Parathyroid adenoma (tissue), 2 donors: ENCODE measurements around the gene WDR46.

Experiments used
- H2AFZ ChIP-seq: fragments of 300-600 bp; sonication (generic); one replicate; pipeline ENCODE4 v1.7.0; 2017; ENCODE audit warnings: antibody characterized with exemption, mild to moderate bottlenecking
- H3K27ac ChIP-seq: fragments of 300-600 bp; sonication (generic); one replicate; pipeline ENCODE4 v1.7.0; 2017
- H3K27me3 ChIP-seq: fragments of 300-600 bp; sonication (generic); one replicate; pipeline ENCODE4 v1.7.0; 2017; ENCODE audit warnings: low read length; ENCODE audit not compliant: control insufficient read depth, insufficient read depth
- H3K36me3 ChIP-seq: fragments of 300-600 bp; sonication (generic); one replicate; pipeline ENCODE4 v1.7.0; 2017; ENCODE audit warnings: low read length; ENCODE audit not compliant: control insufficient read depth, insufficient read depth
- H3K4me1 ChIP-seq: fragments of 300-600 bp; sonication (generic); one replicate; pipeline ENCODE4 v1.7.0; 2017; ENCODE audit warnings: control low read depth
- H3K4me2 ChIP-seq: fragments of 300-600 bp; sonication (generic); one replicate; pipeline ENCODE4 v1.7.0; 2017; ENCODE audit warnings: low read length
- H3K4me3 ChIP-seq: fragments of 300-600 bp; sonication (generic); one replicate; pipeline ENCODE4 v1.7.0; 2017; ENCODE audit warnings: low read depth, low read length
- H3K79me2 ChIP-seq: fragments of 300-600 bp; sonication (generic); one replicate; pipeline ENCODE4 v1.7.0; 2017; ENCODE audit warnings: control low read depth
- H3K9ac ChIP-seq: fragments of 300-600 bp; sonication (generic); one replicate; pipeline ENCODE4 v1.7.0; 2017; ENCODE audit warnings: mild to moderate bottlenecking
- H3K9me3 ChIP-seq: fragments of 300-600 bp; sonication (generic); one replicate; pipeline ENCODE4 v1.7.0; 2017; ENCODE audit warnings: low read length; ENCODE audit not compliant: control insufficient read depth
- CTCF ChIP-seq: fragments of 300-600 bp; sonication (generic); IDR thresholded peaks from one replicate; pipeline ENCODE4 v1.7.0; 2017; ENCODE audit warnings: antibody characterized with exemption, mild to moderate bottlenecking
- donor health status: primary hyperparathyroidism.

The WDR46 gene

GRCh38 chr6:33251395-33252012 is 37.5 kb downstream of the WDR46 start:
- H3K4me3 ChIP-seq = no peak overlapping the region
- no peak overlapping the region for H2AFZ ChIP-seq
- peaks cover 10% of the 10 kb centered on the region for H3K4me1 ChIP-seq
- H3K4me2 ChIP-seq = no peak overlapping the region
- no peak for TF ChIP-seq CTCF
- H3K36me3 ChIP-seq = no peaks in the 10 kb centered on the region
- no peak overlapping the region for H3K9ac ChIP-seq
- H3K27ac ChIP-seq = no peak overlapping the region
- H3K79me2 ChIP-seq = no peaks in the 10 kb centered on the region
- no peaks in the 10 kb centered on the region for H3K9me3 ChIP-seq
- no peaks in the 10 kb centered on the region for H3K27me3 ChIP-seq

GRCh38 chr6:33250731-33251130 is 38.3 kb downstream of the WDR46 start:
- Histone ChIP-seq H3K9me3 (no peaks in the 10 kb centered on the region), H3K4me1 (peaks cover 10% of the 10 kb centered on the region), H3K36me3 (no peaks in the 10 kb centered on the region), H3K4me3 (no peak overlapping the region), H3K4me2 (no peak overlapping the region), H3K27me3 (no peaks in the 10 kb centered on the region), H3K79me2 (no peaks in the 10 kb centered on the region), H3K9ac (no peak overlapping the region), H2AFZ (no peak overlapping the region), H3K27ac (no peak overlapping the region)
- TF ChIP-seq CTCF = no peak

- Histone ChIP-seq H3K9me3 (no peaks in the 10 kb centered on the region), H3K36me3 (no peaks in the 10 kb centered on the region)
- no peak for TF ChIP-seq CTCF
Measured at GRCh38 chr6:33249732-33250630, 39.1 kb downstream of the WDR46 start.

GRCh38 chr6:33248932-33249731 is 39.9 kb downstream of the WDR46 start:
- Histone ChIP-seq H3K27ac (peak overlapping the region; percentile 94), H3K9ac (peak overlapping the region; percentile 42), H3K4me1 (peaks cover 10% of the 10 kb centered on the region), H3K4me2 (peak overlapping the region; percentile 93), H3K36me3 (no peaks in the 10 kb centered on the region), H3K4me3 (peak overlapping the region; percentile 71), H3K9me3 (no peaks in the 10 kb centered on the region), H2AFZ (peak overlapping the region; percentile 89), H3K27me3 (no peaks in the 10 kb centered on the region), H3K79me2 (no peaks in the 10 kb centered on the region)
- TF ChIP-seq CTCF = peak; percentile 21

More at GRCh38 chr6:33249732-33250630, 39.1 kb downstream of the WDR46 start:
- Histone ChIP-seq H3K4me1 (peaks cover 10% of the 10 kb centered on the region), H3K27ac (peak overlapping the region; percentile 94), H3K9ac (peak overlapping the region; percentile 42), H2AFZ (peak overlapping the region; percentile 89), H3K4me3 (peak overlapping the region; percentile 71), H3K27me3 (no peaks in the 10 kb centered on the region), H3K79me2 (no peaks in the 10 kb centered on the region), H3K4me2 (peak overlapping the region; percentile 93)
